Measurements from ENCODE around the gene FBRS. TPM values are rescaled to one million over a fixed set of nuclear protein-coding genes. Genes with fewer than 3 reads are reported as not detected.

The FBRS gene
- total and polyA plus RNA-seq, 10 of the 15 experiments (the other 5 are each of a cell fraction or from before 2014, with no cell fraction given), result 0.45 to 87.6 (median 14.6) TPM

- ChIA-PET SMC1A (ENCODE audit: uncharacterized antibody, unreplicated experiment) (interaction anchor here (1.0 to 4.6 kb wide), 7 partner anchors 10 to 280 kb away, joined by 3 to 80 read pairs (median 5); partner anchors contain the start of gene PRR14), POLR2A (interaction anchor here (0.5 to 4.8 kb wide), 9 partner anchors 11 to 277 kb away, joined by 3 to 36 read pairs (median 3); partner anchors contain the start of genes DCTPP1, PRR14 and ZNF689), RAD21 (ENCODE audit: unreplicated experiment) (interaction anchor here (0.8 to 4.4 kb wide), 5 partner anchors 10 to 231 kb away, joined by 3 to 64 read pairs (median 4); partner anchors contain the start of genes DCTPP1 and PRR14), CTCF (interaction anchor here (0.9 to 4.8 kb wide), 12 partner anchors 10 to 281 kb away, joined by 3 to 61 read pairs (median 4); partner anchors contain the start of gene PRR14)
- DNase-seq (ENCODE audit: low read depth, low spot score) (no peak), FAIRE-seq (no peak), ATAC-seq (peak; percentile 23)
- intact Hi-C loops (cut with micrococcal nuclease; ENCODE audit: unreplicated experiment) (no loop called here), in situ Hi-C loops (cut with MboI) (loop anchor here (5.0 to 25.0 kb wide), 2 partner anchors 37 to 1227 kb away; partner anchors contain the start of gene SRCAP)
- 3% methylated on average over 19 of the region's 21 CpGs for WGBS (ENCODE audit: insufficient coverage, insufficient replicate concordance, low lambda C conversion rate, missing lambda C conversion rate)
- Histone ChIP-seq H3K4me2 (ENCODE audit: control insufficient read depth, insufficient read depth) (peak overlapping the region; percentile 98), H3K27ac (ENCODE audit: control insufficient read depth, insufficient read depth) (peak overlapping the region; percentile 98), H3K36me3 (ENCODE audit: control insufficient read depth in 2 of 2, insufficient read depth in 2 of 2, low read length in 1 of 2) (peaks cover 20 to 28% of the 10 kb centered on the region in 2 experiments), H3K4me3 (peak overlapping the region; percentile 89), H3K79me2 (ENCODE audit: control insufficient read depth, insufficient read depth, low read length) (peaks cover 48% of the 10 kb centered on the region), H2AFZ (ENCODE audit: control insufficient read depth, low read depth, low read length) (no peak overlapping the region; the same call in 1 of the 2 replicates), H3K4me1 (ENCODE audit: control insufficient read depth, insufficient read depth, low read length) (peaks cover 22% of the 10 kb centered on the region), H3K9ac (ENCODE audit: control insufficient read depth, insufficient read depth, low read length) (peak overlapping the region; percentile 90), H3K9me3 (replicated peaks; ENCODE audit: control insufficient read depth, insufficient read depth, low read length) (no peaks in the 10 kb centered on the region; the same call in 2 of the 3 replicates), H3K27me3 (replicated peaks in 1 of 2; ENCODE audit: control insufficient read depth in 2 of 2, insufficient read depth in 2 of 2, low read length in 1 of 2) (no peaks in the 10 kb centered on the region), H4K20me1 (ENCODE audit: control insufficient read depth, insufficient read depth) (0 out of 2 replicates have a peak, but pooled peaks cover 4% of the 10 kb centered on the region)
- TSS peak; percentile 91 for BruUV-seq (replicated peaks)
- TF ChIP-seq HCFC1 (IDR thresholded peaks at IDR 0.05; ENCODE audit: low read length) (0 out of 2 replicates have a peak, but pooled peaks have one; percentile 6), HDAC2 (IDR thresholded peaks at IDR 0.05) (no peak), ETV6 (conservative IDR thresholded peaks at IDR 0.05 in 1 of 2, IDR thresholded peaks at IDR 0.05 in 1 of 2; ENCODE audit: borderline replicate concordance in 1 of 2, low read depth in 1 of 2) (peak in 1 of 2 experiments; percentile 39; a peak in 1 of 4 replicates), ZZZ3 (IDR thresholded peaks at IDR 0.05; ENCODE audit: control insufficient read depth, insufficient read length, low read depth) (no peak), SMAD1 (IDR thresholded peaks at IDR 0.05; ENCODE audit: low read depth, partially characterized antibody) (no peak), CHD2 (IDR thresholded peaks at IDR 0.05; ENCODE audit: borderline replicate concordance, low read depth, low read length) (peak; percentile 58; the same call in 1 of the 2 replicates), RELB (IDR thresholded peaks at IDR 0.05; ENCODE audit: low read depth) (peak; percentile 65; the same call in 1 of the 2 replicates), RELA (IDR thresholded peaks at IDR 0.05; ENCODE audit: borderline replicate concordance, partially characterized antibody) (peak; percentile 80), ZBTB11 (CRISPR knock-in tag; IDR thresholded peaks at IDR 0.05) (no peak), TARDBP (IDR thresholded peaks at IDR 0.05; ENCODE audit: borderline replicate concordance) (peak; percentile 59; the same call in 1 of the 2 replicates), MYB (IDR thresholded peaks at IDR 0.05; ENCODE audit: borderline replicate concordance, low read depth, low read length) (no peak), MLLT1 (IDR thresholded peaks at IDR 0.05) (peak; percentile 79), YY1 (IDR thresholded peaks at IDR 0.05; ENCODE audit: low read depth, low read length) (0 out of 2 replicates have a peak, but pooled peaks have one; percentile 47), NBN (IDR thresholded peaks at IDR 0.05) (peak; percentile 63), CBFB (IDR thresholded peaks at IDR 0.05; ENCODE audit: low read depth) (peak; percentile 97), IKZF2 (IDR thresholded peaks at IDR 0.05) (0 out of 4 replicates have a peak, but pooled peaks of 1 of the 2 experiments have one; percentile 29)
Observed at GRCh38 chr16:30660424-30661261, 2.4 kb downstream of the FBRS start.
